ENCODE results near the gene ABL2.
"Not testable (repeated sequence)": the region's sequence is repeated elsewhere in the genome, so short reads cannot be mapped to it uniquely, and the experiment has no call there.

Gene ABL2

GRCh38 chr1:179170468-179170770 lies 59.1 kb downstream of the ABL2 start:
- not testable (repeated sequence) for DNase-seq (ENCODE audit: low spot score); FAIRE-seq

GRCh38 chr1:179169616-179170467 lies 59.6 kb downstream of the ABL2 start:
- DNase-seq (ENCODE audit: low spot score) (peak; percentile 22), FAIRE-seq (no peak)

- no peak for FAIRE-seq
- DNase-seq (ENCODE audit: low spot score) = no peak
Measured at GRCh38 chr1:179168536-179168935, 60.9 kb downstream of the ABL2 start.

- DNase-seq (ENCODE audit: low spot score) (no peak), FAIRE-seq (no peak)
Measured at GRCh38 chr1:179167955-179168354, 61.5 kb downstream of the ABL2 start.

- FAIRE-seq = no peak
- DNase-seq (ENCODE audit: low spot score) = no peak
Measured at GRCh38 chr1:179167418-179167777, 62.1 kb downstream of the ABL2 start.

GRCh38 chr1:179166663-179167417 lies 62.6 kb downstream of the ABL2 start:
- DNase-seq (ENCODE audit: low spot score) (no peak), FAIRE-seq (no peak)

GRCh38 chr1:179164494-179164893 lies 65.0 kb downstream of the ABL2 start:
- FAIRE-seq (no peak), DNase-seq (ENCODE audit: low spot score) (peak; percentile 63)

GRCh38 chr1:179156708-179157107 lies 72.8 kb downstream of the ABL2 start:
- no peak for FAIRE-seq
- DNase-seq (ENCODE audit: low spot score) = no peak

- FAIRE-seq (no peak), DNase-seq (ENCODE audit: low spot score) (no peak)
Measured at GRCh38 chr1:179156026-179156425, 73.5 kb downstream of the ABL2 start.

- DNase-seq (ENCODE audit: low spot score) = no peak
- no peak for FAIRE-seq
Measured at GRCh38 chr1:179155615-179156014, 73.9 kb downstream of the ABL2 start.

- DNase-seq (ENCODE audit: low spot score) (no peak), FAIRE-seq (no peak)
Measured at GRCh38 chr1:179154437-179154836, 75.0 kb downstream of the ABL2 start.

- DNase-seq (ENCODE audit: low spot score) (no peak), FAIRE-seq (no peak)
Measured at GRCh38 chr1:179153217-179153616, 76.3 kb downstream of the ABL2 start.

GRCh38 chr1:179151908-179152682 lies 77.4 kb downstream of the ABL2 start:
- FAIRE-seq (no peak), DNase-seq (ENCODE audit: low spot score) (no peak)

GRCh38 chr1:179146911-179147310 lies 82.6 kb downstream of the ABL2 start:
- DNase-seq (ENCODE audit: low spot score) = no peak

GRCh38 chr1:179146476-179146875 lies 83.0 kb downstream of the ABL2 start:
- FAIRE-seq (no peak), DNase-seq (ENCODE audit: low spot score) (no peak)

More at GRCh38 chr1:179146911-179147310, 82.6 kb downstream of the ABL2 start:
- FAIRE-seq = no peak

GRCh38 chr1:179145521-179145920 lies 84.0 kb downstream of the ABL2 start:
- FAIRE-seq = no peak
- DNase-seq (ENCODE audit: low spot score) = no peak

GRCh38 chr1:179144626-179145025 lies 84.9 kb downstream of the ABL2 start:
- DNase-seq (ENCODE audit: low spot score) (no peak), FAIRE-seq (no peak)

- no peak for FAIRE-seq
- peak; percentile 39 for DNase-seq (ENCODE audit: low spot score)
Measured at GRCh38 chr1:179143322-179143721, 86.2 kb downstream of the ABL2 start.

- peak; percentile 74 for DNase-seq (ENCODE audit: low spot score)
- FAIRE-seq = peak; percentile 5
Measured at GRCh38 chr1:179142889-179143299, 86.6 kb downstream of the ABL2 start.

GRCh38 chr1:179141592-179142251 lies 87.8 kb downstream of the ABL2 start:
- FAIRE-seq (no peak), DNase-seq (ENCODE audit: low spot score) (peak; percentile 27)

- DNase-seq (ENCODE audit: low spot score); FAIRE-seq: not testable (repeated sequence)
Measured at GRCh38 chr1:179138755-179139154, 90.7 kb downstream of the ABL2 start.

Data from urothelium cell line (cell line).